Measurements from ENCODE around the gene MS4A6A.
A peak's percentile ranks its signal among the peaks of the same experiment; 100 is the strongest.
"Not testable (repeated sequence)": the region's sequence is repeated elsewhere in the genome, so short reads cannot be mapped to it uniquely, and the experiment has no call there.

Gene MS4A6A

DNA sequence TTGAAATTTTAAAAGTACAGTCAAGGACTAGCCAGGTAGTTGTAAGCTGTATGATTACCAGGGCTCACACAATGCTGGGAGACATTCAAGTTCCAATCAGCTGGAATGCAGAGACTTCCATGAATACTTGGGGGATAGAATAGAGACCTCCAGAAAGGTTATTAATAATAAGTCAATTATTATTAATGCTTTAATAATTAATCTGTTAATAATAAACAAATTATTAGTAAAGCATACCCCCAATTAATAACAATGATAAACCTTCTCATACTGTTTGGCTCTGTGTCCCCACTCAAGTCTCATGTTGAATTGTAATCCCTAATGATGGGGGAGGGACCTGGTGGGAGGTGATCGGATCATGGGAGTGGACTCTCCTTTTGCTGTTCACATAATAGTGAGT lies 14.6 kb upstream of the MS4A6A start:
- POLR2A ChIA-PET: no interaction called here
- TF ChIP-seq LEF1 (IDR thresholded peaks at IDR 0.05; ENCODE audit: borderline replicate concordance) (no peak), PKNOX1 (IDR thresholded peaks at IDR 0.05) (no peak)
- no peak for DNase-seq (ENCODE audit: extremely low spot score)
- CTCF ChIA-PET: no interaction called here

GRCh38 chr11:60195923-60196368 lies 13.1 kb upstream of the MS4A6A start:
- CTCF ChIA-PET: no interaction called here
- POLR2A ChIA-PET: no interaction called here
- no peak for DNase-seq (ENCODE audit: extremely low spot score)
- TF ChIP-seq ELF4 (IDR thresholded peaks at IDR 0.05): no peak
- TF ChIP-seq CTBP1 (IDR thresholded peaks at IDR 0.05; ENCODE audit: borderline replicate concordance): no peak
- no peak for TF ChIP-seq HDGF (IDR thresholded peaks at IDR 0.05; ENCODE audit: borderline replicate concordance)
- no peak for TF ChIP-seq BHLHE40 (IDR thresholded peaks at IDR 0.05; ENCODE audit: borderline replicate concordance)
- no peak for TF ChIP-seq FOXK2 (IDR thresholded peaks at IDR 0.05)
- no peak for TF ChIP-seq PKNOX1 (IDR thresholded peaks at IDR 0.05)

- TF ChIP-seq ARNT (IDR thresholded peaks at IDR 0.05) (no peak), CTBP1 (IDR thresholded peaks at IDR 0.05; ENCODE audit: borderline replicate concordance) (no peak), SP1 (IDR thresholded peaks at IDR 0.05) (no peak), TARDBP (IDR thresholded peaks at IDR 0.05) (no peak)
- ChIA-PET POLR2A (no interaction called here), CTCF (interaction anchor here (1.3 kb wide), 1 partner anchor 15 kb away, joined by 3 read pairs; no protein-coding TSS in a partner anchor)
- no peak for DNase-seq (ENCODE audit: extremely low spot score)
Observed at GRCh38 chr11:60194511-60194910, 11.6 kb upstream of the MS4A6A start.

- ChIA-PET POLR2A (no interaction called here), CTCF (interaction anchor here (1.3 kb wide), 1 partner anchor 14 kb away, joined by 3 read pairs; no protein-coding TSS in a partner anchor)
- no peak for TF ChIP-seq HDGF (IDR thresholded peaks at IDR 0.05; ENCODE audit: borderline replicate concordance)
- TF ChIP-seq FOXM1 (IDR thresholded peaks at IDR 0.05; ENCODE audit: borderline replicate concordance): no peak
- TF ChIP-seq SUZ12 (IDR thresholded peaks at IDR 0.05): no peak
- no peak for TF ChIP-seq TARDBP (IDR thresholded peaks at IDR 0.05)
- no peak for TF ChIP-seq BHLHE40 (IDR thresholded peaks at IDR 0.05; ENCODE audit: borderline replicate concordance)
- TF ChIP-seq FOXA1 (IDR thresholded peaks at IDR 0.05): no peak
- no peak for TF ChIP-seq LEF1 (IDR thresholded peaks at IDR 0.05; ENCODE audit: borderline replicate concordance)
- TF ChIP-seq CTBP1 (IDR thresholded peaks at IDR 0.05; ENCODE audit: borderline replicate concordance): no peak
- TF ChIP-seq L3MBTL2 (conservative IDR thresholded peaks at IDR 0.05): no peak
- TF ChIP-seq ARNT (IDR thresholded peaks at IDR 0.05): no peak
- TF ChIP-seq NFRKB (IDR thresholded peaks at IDR 0.05): no peak
- TF ChIP-seq PKNOX1 (IDR thresholded peaks at IDR 0.05): no peak
- no peak for TF ChIP-seq FOXK2 (IDR thresholded peaks at IDR 0.05)
- no peak for TF ChIP-seq ELF4 (IDR thresholded peaks at IDR 0.05)
- no peak for TF ChIP-seq ZNF384 (IDR thresholded peaks at IDR 0.05)
- no peak for TF ChIP-seq SP1 (IDR thresholded peaks at IDR 0.05)
- peak; percentile 52 for DNase-seq (ENCODE audit: extremely low spot score)
Observed at GRCh38 chr11:60193687-60194433, 11.0 kb upstream of the MS4A6A start.

DNA sequence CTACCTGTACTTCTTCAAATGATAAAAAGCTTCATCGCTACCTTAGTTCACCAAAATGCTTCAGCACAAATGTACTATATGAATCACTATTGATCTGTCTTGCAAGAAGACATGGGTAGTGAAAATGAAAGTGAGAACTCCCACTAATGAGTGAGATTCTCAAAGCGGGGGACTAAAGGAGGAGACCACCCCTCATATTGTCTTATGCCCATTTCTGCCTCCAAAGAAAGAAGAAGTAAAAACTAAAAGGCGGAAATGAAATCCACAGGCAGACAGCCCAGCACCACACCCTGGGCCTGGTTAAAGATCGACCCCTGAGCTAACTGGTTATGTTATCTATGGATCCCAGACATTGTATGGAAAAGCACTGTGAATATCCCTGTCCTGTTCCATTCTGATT lies 9.7 kb upstream of the MS4A6A start:
- CTCF ChIA-PET: interaction anchor here (0.6 kb wide), 1 partner anchor 267 kb away, joined by 4 read pairs; no protein-coding TSS in a partner anchor
- DNase-seq (ENCODE audit: extremely low spot score); POLR2A ChIA-PET: not testable (repeated sequence)

- CTCF ChIA-PET: not testable (repeated sequence)
Observed at GRCh38 chr11:60188481-60188880, 5.6 kb upstream of the MS4A6A start.

DNA sequence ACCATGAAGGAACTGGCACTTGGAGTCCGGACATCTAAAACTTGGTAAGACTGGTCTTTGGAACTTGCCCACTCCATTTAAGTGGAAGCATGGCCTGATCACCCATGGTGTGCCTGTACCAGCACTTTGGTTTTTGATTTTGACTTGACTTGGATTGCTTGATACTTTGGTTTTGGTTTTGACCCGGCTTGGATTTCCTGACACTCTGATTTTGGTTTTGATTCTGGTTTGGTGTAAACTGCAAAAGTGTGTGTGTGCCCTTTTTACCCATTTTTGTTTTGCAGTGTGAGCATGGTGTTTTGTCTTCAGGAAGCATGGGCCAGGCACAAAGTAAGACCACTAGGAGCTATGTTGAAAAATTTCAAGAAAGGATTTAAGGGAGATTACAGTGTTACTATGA lies 3.2 kb upstream of the MS4A6A start:
- DNase-seq (ENCODE audit: extremely low spot score); POLR2A ChIA-PET: not testable (repeated sequence)
- CTCF ChIA-PET: interaction anchor here (0.6 kb wide), 1 partner anchor 251 kb away, joined by 3 read pairs; no protein-coding TSS in a partner anchor

More at GRCh38 chr11:60188481-60188880, 5.6 kb upstream of the MS4A6A start:
- DNase-seq (ENCODE audit: extremely low spot score); POLR2A ChIA-PET: not testable (repeated sequence)

GRCh38 chr11:60185512-60185827 lies 2.6 kb upstream of the MS4A6A start:
- CTCF ChIA-PET: interaction anchor here (0.6 kb wide), 1 partner anchor 250 kb away, joined by 3 read pairs; no protein-coding TSS in a partner anchor
- DNase-seq (ENCODE audit: extremely low spot score); POLR2A ChIA-PET: not testable (repeated sequence)

All from HEK293T (cell line).